Hepatocyte (in vitro differentiated cells): ENCODE results near the gene CCDC201. TPM values are rescaled to one million over a fixed set of nuclear protein-coding genes. Genes with fewer than 3 reads are reported as not detected.

Experiments
- DNase-seq: peaks from one replicate; pipeline ENCODE4 v3.0.0-alpha.2; 2016; ENCODE audit warnings: low spot score
- H2AFZ ChIP-seq: fragments of 200-600 bp; sonication (generic); 2 replicates; pipeline ENCODE4 v1.6.0; 2016; ENCODE audit warnings: antibody characterized with exemption, mild to moderate bottlenecking
- H3K27ac ChIP-seq: fragments of 200-600 bp; sonication (generic); 2 replicates; pipeline ENCODE4 v1.5.1; 2016; ENCODE audit warnings: mild to moderate bottlenecking
- H3K27me3 ChIP-seq: fragments of 200-600 bp; sonication (generic); 2 replicates; pipeline ENCODE4 v1.6.1; 2016
- H3K36me3 ChIP-seq: fragments of 200-600 bp; sonication (generic); replicated peaks from 2 replicates; pipeline ENCODE4 v1.5.1; 2016; ENCODE audit warnings: low read depth; ENCODE audit not compliant: insufficient read depth
- H3K4me1 ChIP-seq: fragments of 200-600 bp; sonication (generic); 2 replicates; pipeline ENCODE4 v1.5.1; 2016; ENCODE audit warnings: mild to moderate bottlenecking, moderate library complexity; ENCODE audit not compliant: insufficient read depth
- H3K4me2 ChIP-seq: fragments of 200-600 bp; sonication (generic); 2 replicates; pipeline ENCODE4 v1.6.0; 2016
- H3K4me3 ChIP-seq: fragments of 200-600 bp; sonication (generic); 2 replicates; pipeline ENCODE4 v1.5.1; 2016; ENCODE audit warnings: mild to moderate bottlenecking
- H3K79me2 ChIP-seq: fragments of 200-600 bp; sonication (generic); 2 replicates; pipeline ENCODE4 v1.6.0; 2017; ENCODE audit warnings: mild to moderate bottlenecking
- H3K9me2 ChIP-seq: fragments of 200-600 bp; sonication (generic); replicated peaks from 2 replicates; pipeline ENCODE4 v1.6.0; 2017; ENCODE audit warnings: mild to moderate bottlenecking; ENCODE audit not compliant: insufficient read depth
- H3K9me3 ChIP-seq: fragments of 200-600 bp; sonication (generic); 2 replicates; pipeline ENCODE4 v1.5.1; 2016; ENCODE audit warnings: low read depth, mild to moderate bottlenecking
- H4K20me1 ChIP-seq: fragments of 200-600 bp; sonication (generic); 2 replicates; pipeline ENCODE4 v1.6.0; 2016; ENCODE audit warnings: mild to moderate bottlenecking; ENCODE audit not compliant: insufficient read depth, poor library complexity, severe bottlenecking
- EZH2 ChIP-seq: fragments of 200-600 bp; sonication (generic); IDR thresholded peaks from 2 replicates; pipeline ENCODE4 v1.6.1; 2016; ENCODE audit warnings: antibody characterized with exemption, mild to moderate bottlenecking, borderline replicate concordance
- EZH2phosphoT487 ChIP-seq: fragments of 200-600 bp; sonication (generic); IDR thresholded peaks from one replicate; pipeline ENCODE4 v1.6.1; 2018; ENCODE audit warnings: antibody characterized with exemption, mild to moderate bottlenecking, low read depth, moderate library complexity; ENCODE audit not compliant: unreplicated experiment, severe bottlenecking
- WGBS: methylation state at CpG from one replicate; pipeline ENCODE4 v1.1.6; 2016; ENCODE audit warnings: low lambda C conversion rate; ENCODE audit errors: missing lambda C conversion rate; 5-methylcytosine and 5-hydroxymethylcytosine counted together
- polyA plus RNA-seq: library from polyadenylated mRNA; unstranded; fragments of >200 nt; fragmentation: Nextera tagmentation; extraction: Ambion mirVana; gene quantifications from 2 replicates; pipeline ENCODE4 v1.2.1, GENCODE V29; 2016
- total RNA-seq: library from RNA; depleted of rRNA; stranded (reverse); fragments of >200 nt; gene quantifications from 2 replicates; pipeline ENCODE4 v1.2.3, GENCODE V29; 2014
- TF ChIP-seq, protein P1 (sequence below): fragments of 200-600 bp; sonication (generic); IDR thresholded peaks from 2 replicates; pipeline ENCODE4 v1.5.1; 2016; ENCODE audit warnings: antibody characterized with exemption, mild to moderate bottlenecking; ENCODE audit not compliant: poor library complexity

The CCDC201 gene
- total and polyA plus RNA-seq, 2 experiments from 2014 or later: not detected

GRCh38 chr7:45892407-45893035 lies 19.6 kb upstream of the CCDC201 start:
- TF ChIP-seq EZH2 (no peak), EZH2phosphoT487 (no peak)
- TF ChIP-seq, protein P1, sequence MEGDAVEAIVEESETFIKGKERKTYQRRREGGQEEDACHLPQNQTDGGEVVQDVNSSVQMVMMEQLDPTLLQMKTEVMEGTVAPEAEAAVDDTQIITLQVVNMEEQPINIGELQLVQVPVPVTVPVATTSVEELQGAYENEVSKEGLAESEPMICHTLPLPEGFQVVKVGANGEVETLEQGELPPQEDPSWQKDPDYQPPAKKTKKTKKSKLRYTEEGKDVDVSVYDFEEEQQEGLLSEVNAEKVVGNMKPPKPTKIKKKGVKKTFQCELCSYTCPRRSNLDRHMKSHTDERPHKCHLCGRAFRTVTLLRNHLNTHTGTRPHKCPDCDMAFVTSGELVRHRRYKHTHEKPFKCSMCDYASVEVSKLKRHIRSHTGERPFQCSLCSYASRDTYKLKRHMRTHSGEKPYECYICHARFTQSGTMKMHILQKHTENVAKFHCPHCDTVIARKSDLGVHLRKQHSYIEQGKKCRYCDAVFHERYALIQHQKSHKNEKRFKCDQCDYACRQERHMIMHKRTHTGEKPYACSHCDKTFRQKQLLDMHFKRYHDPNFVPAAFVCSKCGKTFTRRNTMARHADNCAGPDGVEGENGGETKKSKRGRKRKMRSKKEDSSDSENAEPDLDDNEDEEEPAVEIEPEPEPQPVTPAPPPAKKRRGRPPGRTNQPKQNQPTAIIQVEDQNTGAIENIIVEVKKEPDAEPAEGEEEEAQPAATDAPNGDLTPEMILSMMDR: no peak
- H4K20me1 ChIP-seq: no peaks in the 10 kb centered on the region
- H3K9me3 ChIP-seq: no peaks in the 10 kb centered on the region
- no peaks in the 10 kb centered on the region for H3K36me3 ChIP-seq
- H3K4me1 ChIP-seq: peaks cover 17% of the 10 kb centered on the region
- no peak overlapping the region for H3K4me3 ChIP-seq
- H3K9me2 ChIP-seq: no peaks in the 10 kb centered on the region
- H3K27me3 ChIP-seq: peaks cover 24% of the 10 kb centered on the region
- H3K27ac ChIP-seq: no peak overlapping the region
- H3K79me2 ChIP-seq: no peaks in the 10 kb centered on the region
- no peak for DNase-seq
- WGBS: 86% methylated on average over 6 of the region's 6 CpGs
- H3K4me2 ChIP-seq: no peak overlapping the region
- H2AFZ ChIP-seq: no peak overlapping the region

DNA sequence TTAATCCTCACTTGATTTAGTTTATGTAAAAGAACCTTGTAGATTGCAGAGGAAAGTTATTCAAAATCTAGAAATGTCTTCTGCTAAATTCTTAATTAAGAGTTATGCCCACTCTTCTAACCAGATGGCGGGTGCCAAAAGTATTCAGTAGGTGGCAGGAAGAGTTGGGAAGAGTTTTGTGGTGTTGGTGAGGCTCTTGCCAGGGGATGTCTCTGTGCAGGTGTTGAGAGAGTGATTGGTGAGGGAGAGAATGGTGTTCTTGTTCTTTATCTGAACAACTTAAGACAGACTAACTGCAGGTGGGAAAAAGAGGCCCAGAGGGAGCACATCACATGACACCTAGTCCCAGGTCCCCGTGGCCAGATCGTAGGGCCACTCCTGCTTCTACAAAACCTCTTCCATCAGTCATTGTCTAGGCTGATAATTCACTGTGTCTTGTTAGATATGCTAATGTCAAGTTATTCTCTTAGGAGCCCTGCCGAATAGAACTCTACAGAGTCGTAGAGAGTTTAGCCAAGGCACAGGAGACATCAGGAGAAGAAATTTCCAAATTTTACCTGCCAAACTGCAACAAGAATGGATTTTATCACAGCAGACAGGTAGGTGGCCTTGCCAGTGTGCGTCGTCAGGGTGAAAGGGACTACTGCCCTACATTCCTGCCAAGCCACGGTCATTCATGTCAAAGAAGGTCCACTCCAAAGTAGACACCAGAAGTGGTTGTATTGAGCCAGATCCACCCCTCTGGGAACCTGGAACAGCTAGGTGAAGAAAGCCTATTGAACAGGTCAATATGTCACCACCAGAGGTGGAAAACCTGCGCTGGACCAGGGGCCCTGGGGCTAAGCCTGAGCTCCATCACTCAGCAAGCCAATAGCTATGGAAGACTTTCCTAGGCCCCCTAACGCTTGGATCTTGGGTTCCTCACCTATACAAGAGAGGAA lies 18.9 kb upstream of the CCDC201 start:
- peaks cover 32% of the 10 kb centered on the region for H3K27me3 ChIP-seq
- no peaks in the 10 kb centered on the region for H3K36me3 ChIP-seq
- DNase-seq: no peak
- H3K9me2 ChIP-seq: no peaks in the 10 kb centered on the region
- TF ChIP-seq EZH2 (no peak), EZH2phosphoT487 (no peak)
- TF ChIP-seq, protein P1: no peak
- no peak overlapping the region for H3K27ac ChIP-seq
- no peak overlapping the region for H3K4me2 ChIP-seq
- no peaks in the 10 kb centered on the region for H3K79me2 ChIP-seq
- H3K9me3 ChIP-seq: no peaks in the 10 kb centered on the region
- WGBS: 76% methylated on average over 10 of the region's 10 CpGs
- H3K4me3 ChIP-seq: no peak overlapping the region
- no peak overlapping the region for H2AFZ ChIP-seq
- H4K20me1 ChIP-seq: no peaks in the 10 kb centered on the region
- peaks cover 17% of the 10 kb centered on the region for H3K4me1 ChIP-seq

GRCh38 chr7:45890902-45891461 lies 18.1 kb upstream of the CCDC201 start:
- WGBS: 44% methylated on average over 6 of the region's 6 CpGs
- Histone ChIP-seq H4K20me1 (no peaks in the 10 kb centered on the region), H3K9me3 (no peaks in the 10 kb centered on the region), H3K27me3 (peaks cover 35% of the 10 kb centered on the region), H3K4me1 (peaks cover 17% of the 10 kb centered on the region), H3K27ac (no peak overlapping the region), H2AFZ (no peak overlapping the region), H3K4me3 (no peak overlapping the region), H3K4me2 (no peak overlapping the region), H3K79me2 (no peaks in the 10 kb centered on the region), H3K36me3 (no peaks in the 10 kb centered on the region), H3K9me2 (no peaks in the 10 kb centered on the region)
- DNase-seq: peak; percentile 57
- no peak for TF ChIP-seq EZH2phosphoT487
- TF ChIP-seq, protein P1: peak; percentile 72
